Activated T-helper 2 cell treated with anti-CD3 and anti-CD28 coated beads, Interferon-gamma antibody, Interleukin-2, Interleukin-4, amounts not matched to agents 10 μg/mL and 5 μg/mL and 100 μg/mL, durations not matched to agents 14 hours and 24 hours and 36 hours (primary cell): ENCODE results near the gene TBC1D17. TPM values are rescaled to one million over a fixed set of nuclear protein-coding genes. Genes with fewer than 3 reads are reported as not detected.
A peak's percentile ranks its signal among the peaks of the same experiment; 100 is the strongest.

Experiments used
- DNase-seq: peaks from one replicate; pipeline ENCODE4 v3.0.0; 2021; ENCODE audit warnings: low spot score
- H3K27ac Mint-ChIP-seq: one replicate; pipeline ENCODE4 v1.8.0; 2021; ENCODE audit warnings: mixed read lengths
- H3K27me3 Mint-ChIP-seq: one replicate; pipeline ENCODE4 v1.8.0; 2021; ENCODE audit warnings: low read depth, mixed read lengths
- H3K36me3 Mint-ChIP-seq: one replicate; pipeline ENCODE4 v1.8.0; 2021; ENCODE audit warnings: low read depth, mixed read lengths
- H3K4me1 Mint-ChIP-seq: one replicate; pipeline ENCODE4 v1.8.0; 2021; ENCODE audit warnings: low read depth, mixed read lengths
- H3K4me3 Mint-ChIP-seq: one replicate; pipeline ENCODE4 v1.8.0; 2021; ENCODE audit warnings: low read depth, mild to moderate bottlenecking, moderate library complexity, mixed read lengths
- H3K9me3 Mint-ChIP-seq: one replicate; pipeline ENCODE4 v1.8.0; 2021; ENCODE audit warnings: mixed read lengths
- intact Hi-C: fragments of 100-400 bp; cut with micrococcal nuclease; formaldehyde crosslinking; loops from one replicate; pipeline ENCODE4 v1.15.1; 2023
- total RNA-seq: library from RNA; stranded (reverse); gene quantifications from 2 replicates; pipeline ENCODE4 v1.2.3, GENCODE V29; 2022

The TBC1D17 gene
- total RNA-seq, 1 donor from 2014 or later, result 40.0 TPM

DNA sequence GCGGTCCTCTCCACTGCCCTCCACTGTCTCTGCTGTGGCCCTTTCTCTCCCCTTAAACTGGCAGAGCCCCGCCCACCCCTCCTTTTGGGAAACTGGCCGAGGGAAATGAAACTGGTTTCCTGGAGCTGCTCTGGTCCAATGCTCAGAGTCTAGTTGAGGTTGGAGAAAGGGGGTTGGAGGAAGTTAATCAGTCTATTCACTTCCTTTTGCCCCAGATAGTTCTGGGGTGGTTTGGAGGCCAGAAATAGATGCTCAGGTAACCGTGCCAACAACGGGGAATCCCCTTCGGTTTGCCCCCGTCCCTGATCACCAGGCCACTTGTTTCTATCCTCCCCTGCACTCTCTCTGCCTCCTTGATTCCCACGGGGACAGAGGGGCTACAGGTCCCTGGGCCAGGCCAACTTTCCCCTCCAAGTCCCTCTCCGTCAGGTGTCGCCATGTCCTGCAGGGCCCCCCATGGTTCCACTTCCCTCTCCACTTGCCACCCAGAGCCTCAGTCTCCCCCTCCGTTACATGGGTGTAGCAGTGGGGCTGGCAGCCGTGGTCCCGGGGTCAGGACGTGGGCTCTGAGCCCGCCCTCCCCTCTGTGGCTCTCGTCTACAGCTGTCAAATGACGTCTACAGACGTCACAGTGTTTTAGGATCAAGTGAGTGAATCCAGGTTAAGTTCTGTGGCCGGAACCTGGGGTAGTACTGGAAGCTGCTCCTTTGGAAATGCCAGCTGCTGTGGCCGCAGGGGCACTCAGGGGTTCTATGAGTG is 19.5 kb downstream of the TBC1D17 start, which contains the start of gene IL4I1:
Gene IL4I1 (minus strand): TSS at position 25 of the 759 bp plus-strand sequence. CDS start 727 bp downstream, outside the sequence.
- Mint-ChIP-seq H3K4me1 (peaks cover 30% of the 10 kb centered on the region), H3K4me3 (peak within 1 kb of the TSS; percentile 73), H3K27ac (peak within 1 kb of the TSS; percentile 98), H3K27me3 (no peaks in the 10 kb centered on the region), H3K36me3 (peaks cover 6% of the 10 kb centered on the region), H3K9me3 (no peaks in the 10 kb centered on the region)
- peak; percentile 40 for DNase-seq
- intact Hi-C loops, result loop anchor here (1.0 to 2.0 kb wide), 3 partner anchors 14 to 32 kb away; partner anchors contain the start of genes AKT1S1, ATF5, NUP62 and TBC1D17

DNA sequence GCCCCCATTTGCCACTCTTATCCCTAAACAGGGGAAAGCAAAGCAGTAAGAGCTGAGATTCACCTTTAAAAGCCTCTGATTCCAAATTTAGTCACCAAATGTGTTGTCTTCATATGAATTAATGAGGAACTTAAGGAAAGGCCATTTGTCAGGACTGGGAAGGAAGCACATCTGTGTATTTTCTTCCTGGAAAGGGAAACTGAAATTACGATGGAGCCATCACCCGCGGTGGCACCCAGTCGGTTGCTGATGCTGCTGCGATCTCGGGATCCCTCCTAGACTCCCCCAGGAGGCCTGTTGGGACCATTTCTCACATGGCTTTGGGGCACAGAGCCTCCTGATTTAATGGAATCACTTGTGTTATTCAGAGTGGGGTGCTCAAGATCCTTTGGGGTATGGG is 26.6 kb downstream of the TBC1D17 start:
- Mint-ChIP-seq H3K27ac (peak overlapping the region; percentile 52), H3K27me3 (no peaks in the 10 kb centered on the region), H3K4me3 (no peak overlapping the region), H3K36me3 (peaks cover 36% of the 10 kb centered on the region), H3K9me3 (no peaks in the 10 kb centered on the region), H3K4me1 (peaks cover 18% of the 10 kb centered on the region)
- DNase-seq, result no peak
- intact Hi-C loops, result no loop called here

GRCh38 chr19:49906879-49907564 is 29.5 kb downstream of the TBC1D17 start:
- H3K36me3 Mint-ChIP-seq, result peaks cover 55% of the 10 kb centered on the region
- no peak overlapping the region for H3K27ac Mint-ChIP-seq
- no peak overlapping the region for H3K4me3 Mint-ChIP-seq
- H3K27me3 Mint-ChIP-seq, result no peaks in the 10 kb centered on the region
- peaks cover 32% of the 10 kb centered on the region for H3K4me1 Mint-ChIP-seq
- no peak for DNase-seq
- intact Hi-C loops, result no loop called here
- H3K9me3 Mint-ChIP-seq, result no peaks in the 10 kb centered on the region

DNA sequence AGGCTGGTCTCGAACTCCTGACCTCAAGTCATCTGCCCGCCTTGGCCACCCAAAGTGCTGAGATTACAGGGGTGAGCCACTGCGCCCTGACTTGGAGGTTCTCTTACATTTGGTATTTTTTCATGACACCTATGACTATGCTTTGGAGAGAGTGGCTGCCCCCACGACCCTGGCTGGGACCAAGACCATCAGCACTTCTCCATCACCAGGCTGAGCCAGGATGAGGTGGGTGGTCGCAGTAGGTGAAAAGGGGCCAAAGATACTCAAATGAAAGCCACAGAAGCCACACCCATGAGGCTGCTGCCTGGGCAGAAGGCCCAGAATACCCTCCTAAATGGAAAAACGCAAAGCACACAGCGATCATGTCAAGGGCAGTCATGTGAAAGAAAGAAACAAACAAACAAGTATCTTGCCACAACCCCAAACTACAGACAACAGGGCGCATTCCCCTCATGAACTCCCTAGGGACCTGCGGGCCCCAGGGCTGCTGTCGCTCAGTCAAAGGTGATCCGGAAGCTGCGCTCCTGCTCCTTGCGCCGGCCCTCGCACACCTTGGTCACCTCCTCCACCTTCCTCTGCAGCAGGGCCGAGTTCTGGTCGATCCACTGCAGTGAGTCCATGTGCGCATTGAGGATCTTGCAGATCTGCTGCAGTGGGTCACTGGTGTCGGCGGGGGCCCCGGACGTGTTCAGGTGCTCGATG is 30.4 kb downstream of the TBC1D17 start:
- Mint-ChIP-seq H3K27ac (peak overlapping the region; percentile 17), H3K27me3 (no peaks in the 10 kb centered on the region), H3K9me3 (no peaks in the 10 kb centered on the region), H3K4me3 (no peak overlapping the region), H3K4me1 (peaks cover 36% of the 10 kb centered on the region), H3K36me3 (peaks cover 61% of the 10 kb centered on the region)
- no peak for DNase-seq
- intact Hi-C loops, result no loop called here

- intact Hi-C loops, result no loop called here
- H3K4me1 Mint-ChIP-seq, result peaks cover 39% of the 10 kb centered on the region
- H3K27ac Mint-ChIP-seq, result no peak overlapping the region
- H3K36me3 Mint-ChIP-seq, result peaks cover 69% of the 10 kb centered on the region
- H3K4me3 Mint-ChIP-seq, result no peak overlapping the region
- no peaks in the 10 kb centered on the region for H3K9me3 Mint-ChIP-seq
- no peak for DNase-seq
- no peaks in the 10 kb centered on the region for H3K27me3 Mint-ChIP-seq
Observed at GRCh38 chr19:49908480-49909420, 31.2 kb downstream of the TBC1D17 start.

- no peaks in the 10 kb centered on the region for H3K27me3 Mint-ChIP-seq
- intact Hi-C loops, result loop anchor here (2.0 kb wide), 1 partner anchor 13 kb away; the partner anchor contains the start of gene IL4I1
- H3K27ac Mint-ChIP-seq, result peak overlapping the region; percentile 42
Observed at GRCh38 chr19:49910179-49910578, 32.7 kb downstream of the TBC1D17 start.

DNA sequence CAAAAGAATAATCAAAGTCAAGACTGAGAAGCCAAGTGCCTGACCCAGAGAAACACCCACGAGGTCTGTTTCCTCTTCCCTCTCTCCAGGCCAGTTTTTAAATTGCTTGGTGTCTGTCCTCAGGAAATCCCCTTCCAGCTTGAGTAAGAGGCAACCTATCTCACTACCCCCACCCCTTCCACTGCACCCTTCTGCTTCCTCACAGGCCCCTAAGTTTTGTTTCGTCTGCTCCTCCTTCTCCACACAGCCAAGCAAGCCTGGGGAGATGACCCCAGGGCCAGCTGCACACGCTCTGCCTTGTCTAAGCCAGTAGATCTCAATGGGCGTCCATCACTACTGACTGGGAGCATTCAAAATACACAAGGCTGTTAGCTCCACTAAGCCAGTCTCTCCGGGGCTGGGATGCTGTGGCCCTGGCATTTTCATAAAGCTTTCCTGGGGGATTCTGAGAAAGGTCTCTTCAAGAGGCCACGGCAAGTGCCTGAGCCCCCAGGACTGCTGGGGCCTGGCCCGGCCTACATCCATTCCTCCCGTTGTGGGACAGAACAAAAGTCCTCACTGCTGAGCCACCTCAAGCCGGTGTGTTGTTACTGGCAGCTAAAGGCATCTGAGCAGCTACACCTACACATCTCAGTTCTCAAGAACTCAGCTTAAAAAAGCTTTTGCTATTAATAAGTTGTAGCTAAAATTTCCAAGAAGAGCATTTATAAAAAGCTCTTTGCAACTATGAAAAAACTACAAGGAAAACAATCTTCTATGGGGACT is 34.1 kb downstream of the TBC1D17 start:
- Mint-ChIP-seq H3K27me3 (no peaks in the 10 kb centered on the region), H3K36me3 (peaks cover 81% of the 10 kb centered on the region), H3K9me3 (no peaks in the 10 kb centered on the region), H3K4me1 (peaks cover 41% of the 10 kb centered on the region), H3K27ac (peak overlapping the region; percentile 88), H3K4me3 (peak overlapping the region; percentile 59)
- intact Hi-C loops, result loop anchor here (2.0 kb wide), 1 partner anchor 15 kb away; the partner anchor contains the start of gene IL4I1
- DNase-seq, result no peak

More at GRCh38 chr19:49910179-49910578, 32.7 kb downstream of the TBC1D17 start:
- Mint-ChIP-seq H3K4me1 (peaks cover 38% of the 10 kb centered on the region), H3K9me3 (no peaks in the 10 kb centered on the region), H3K4me3 (no peak overlapping the region), H3K36me3 (peaks cover 81% of the 10 kb centered on the region)
- DNase-seq, result no peak

GRCh38 chr19:49912965-49913685 is 35.6 kb downstream of the TBC1D17 start:
- DNase-seq, result no peak
- peak overlapping the region; percentile 88 for H3K27ac Mint-ChIP-seq
- no peak overlapping the region for H3K4me3 Mint-ChIP-seq
- peaks cover 36% of the 10 kb centered on the region for H3K4me1 Mint-ChIP-seq
- H3K9me3 Mint-ChIP-seq, result no peaks in the 10 kb centered on the region
- H3K27me3 Mint-ChIP-seq, result no peaks in the 10 kb centered on the region
- intact Hi-C loops, result no loop called here
- peaks cover 79% of the 10 kb centered on the region for H3K36me3 Mint-ChIP-seq

GRCh38 chr19:49913720-49914119 is 36.2 kb downstream of the TBC1D17 start:
- Mint-ChIP-seq H3K9me3 (no peaks in the 10 kb centered on the region), H3K27ac (no peak overlapping the region), H3K4me1 (peaks cover 36% of the 10 kb centered on the region), H3K27me3 (no peaks in the 10 kb centered on the region), H3K4me3 (no peak overlapping the region), H3K36me3 (peaks cover 78% of the 10 kb centered on the region)
- DNase-seq, result no peak
- intact Hi-C loops, result no loop called here

DNA sequence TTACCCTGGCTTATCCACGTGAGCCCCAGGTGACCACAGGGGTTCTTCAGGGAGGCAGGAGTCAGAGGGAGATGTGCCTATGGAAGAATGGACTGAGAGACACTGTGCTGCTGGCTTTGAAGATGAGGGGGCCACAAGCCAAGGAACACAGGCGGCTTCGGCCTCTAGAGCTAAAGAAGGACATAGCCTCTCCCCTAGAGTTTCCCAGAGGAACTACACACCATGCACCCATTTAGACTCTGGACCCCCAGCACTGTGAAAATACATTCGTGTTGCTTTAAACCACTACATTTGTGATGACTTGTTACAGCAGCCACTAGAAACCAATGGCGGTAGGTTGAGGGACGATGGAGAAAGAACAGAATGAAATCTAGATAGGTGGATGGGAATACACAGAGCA is 37.8 kb downstream of the TBC1D17 start:
- Mint-ChIP-seq H3K4me1 (peaks cover 38% of the 10 kb centered on the region), H3K9me3 (no peaks in the 10 kb centered on the region), H3K4me3 (no peak overlapping the region)

More for the DNA sequence above, 37.8 kb downstream of the TBC1D17 start:
- no peak for DNase-seq
- Mint-ChIP-seq H3K27ac (peak overlapping the region; percentile 54), H3K36me3 (peaks cover 74% of the 10 kb centered on the region), H3K27me3 (no peaks in the 10 kb centered on the region)
- intact Hi-C loops, result no loop called here
